ENCODE results near the gene FGF22.

GRCh38 chr19:617551-618246 lies 22.0 kb upstream of the FGF22 start:
- TF ChIP-seq POLR2A (IDR thresholded peaks at IDR 0.05; ENCODE audit: low read length), result no peak
- no peak for TF ChIP-seq REST (IDR thresholded peaks at IDR 0.05)
- TF ChIP-seq USF2 (IDR thresholded peaks at IDR 0.05), result no peak
- TF ChIP-seq CTCF (IDR thresholded peaks at IDR 0.05), result no peak
- no peak for TF ChIP-seq HDAC2 (IDR thresholded peaks at IDR 0.05)
